Stomach smooth muscle (tissue), 2 donors: ENCODE data around the gene BPIFB2.

ENCODE experiments used
- H3K27ac ChIP-seq: one replicate; pipeline ENCODE4 v1.7.0; 2013; ENCODE audit warnings: mild to moderate bottlenecking, low read length, inconsistent platforms
- H3K27me3 ChIP-seq, 2 donors: one replicate each; pipeline ENCODE4 v1.7.0; 2013; ENCODE audit warnings: low read length in 2 of 2; ENCODE audit not compliant: insufficient read depth in 2 of 2, control insufficient read depth in 1 of 2
- H3K36me3 ChIP-seq, 2 donors: one replicate each; pipeline ENCODE4 v1.7.0; 2013; ENCODE audit warnings: low read length in 2 of 2; ENCODE audit not compliant: control insufficient read depth in 2 of 2, insufficient read depth in 2 of 2
- H3K4me1 ChIP-seq: one replicate; pipeline ENCODE4 v1.7.0; 2013; ENCODE audit warnings: low read length; ENCODE audit not compliant: control insufficient read depth, insufficient read depth
- H3K4me3 ChIP-seq, 2 donors: one replicate each; pipeline ENCODE4 v1.7.0; 2013; ENCODE audit warnings: low read length in 2 of 2
- H3K9ac ChIP-seq, 2 donors: one replicate each; pipeline ENCODE4 v1.7.0; 2013; ENCODE audit warnings: low read length in 2 of 2, mild to moderate bottlenecking in 1 of 2
- H3K9me3 ChIP-seq, 2 donors: one replicate each; pipeline ENCODE4 v1.7.0; 2013; ENCODE audit warnings: low read length in 2 of 2; ENCODE audit not compliant: control insufficient read depth in 2 of 2
- donor health status: healthy.
- donor health status: Pancreatic carcinoma.

Gene BPIFB2

DNA sequence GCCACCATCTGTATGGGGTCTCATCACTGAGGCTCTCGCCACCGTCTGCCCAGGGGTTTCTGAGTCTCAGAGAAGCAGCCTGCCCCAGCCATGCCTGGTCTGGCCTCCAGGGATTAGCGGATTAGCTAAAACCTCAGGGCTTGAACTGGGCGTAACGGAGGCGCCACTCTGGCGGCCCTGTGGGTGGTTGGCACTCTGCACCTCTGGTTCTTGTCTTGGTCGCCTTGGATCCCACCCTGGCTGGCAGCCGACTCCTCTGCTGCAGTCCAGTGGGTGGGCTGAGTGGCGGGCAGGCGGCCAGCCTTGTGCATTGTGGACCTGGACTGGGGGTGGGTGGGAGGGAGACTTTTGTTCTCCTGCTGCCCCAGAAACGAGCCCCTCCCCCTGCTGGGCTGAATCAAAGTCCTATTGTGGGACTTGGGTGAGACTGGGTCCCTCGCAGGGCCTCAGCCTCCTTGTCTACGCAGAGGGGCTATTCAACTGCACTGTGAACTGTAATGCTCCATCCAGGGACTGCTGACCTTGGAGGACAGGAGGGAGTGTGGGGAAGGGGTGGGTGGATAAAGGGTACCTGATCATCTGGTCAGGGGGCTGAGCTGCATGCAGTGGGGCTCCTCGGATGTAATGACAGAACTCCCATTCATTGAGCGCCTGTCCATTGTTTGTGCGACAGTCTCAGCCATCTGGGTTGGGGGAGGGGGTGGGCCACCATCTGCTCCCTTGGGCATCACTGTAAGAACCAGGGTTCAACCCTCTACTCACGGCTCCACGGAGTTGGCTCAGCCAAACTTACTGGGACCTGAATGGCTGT lies 27.2 kb upstream of the BPIFB2 start:
- peaks cover 0 to 2% of the 10 kb centered on the region in 2 donors for H3K27me3 ChIP-seq
- H3K9me3 ChIP-seq: no peaks in the 10 kb centered on the region
- H3K4me1 ChIP-seq: no peaks in the 10 kb centered on the region
- H3K36me3 ChIP-seq: no peaks in the 10 kb centered on the region
- no peak overlapping the region for H3K27ac ChIP-seq
- H3K4me3 ChIP-seq: no peak overlapping the region
- H3K9ac ChIP-seq: no peak overlapping the region

- no peaks in the 10 kb centered on the region for H3K9me3 ChIP-seq
- H3K4me3 ChIP-seq: no peak overlapping the region
- H3K4me1 ChIP-seq: no peaks in the 10 kb centered on the region
- H3K27me3 ChIP-seq: peaks cover 0 to 2% of the 10 kb centered on the region in 2 donors
- no peaks in the 10 kb centered on the region for H3K36me3 ChIP-seq
- H3K27ac ChIP-seq: no peak overlapping the region
- no peak overlapping the region for H3K9ac ChIP-seq
Measured at GRCh38 chr20:32980990-32981389, 26.5 kb upstream of the BPIFB2 start.

- Histone ChIP-seq H3K27me3 (peaks cover 0 to 2% of the 10 kb centered on the region in 2 donors), H3K9me3 (no peaks in the 10 kb centered on the region), H3K27ac (no peak overlapping the region), H3K4me1 (no peaks in the 10 kb centered on the region), H3K4me3 (no peak overlapping the region), H3K9ac (no peak overlapping the region), H3K36me3 (no peaks in the 10 kb centered on the region)
Measured at GRCh38 chr20:32982617-32983458, 24.7 kb upstream of the BPIFB2 start.

DNA sequence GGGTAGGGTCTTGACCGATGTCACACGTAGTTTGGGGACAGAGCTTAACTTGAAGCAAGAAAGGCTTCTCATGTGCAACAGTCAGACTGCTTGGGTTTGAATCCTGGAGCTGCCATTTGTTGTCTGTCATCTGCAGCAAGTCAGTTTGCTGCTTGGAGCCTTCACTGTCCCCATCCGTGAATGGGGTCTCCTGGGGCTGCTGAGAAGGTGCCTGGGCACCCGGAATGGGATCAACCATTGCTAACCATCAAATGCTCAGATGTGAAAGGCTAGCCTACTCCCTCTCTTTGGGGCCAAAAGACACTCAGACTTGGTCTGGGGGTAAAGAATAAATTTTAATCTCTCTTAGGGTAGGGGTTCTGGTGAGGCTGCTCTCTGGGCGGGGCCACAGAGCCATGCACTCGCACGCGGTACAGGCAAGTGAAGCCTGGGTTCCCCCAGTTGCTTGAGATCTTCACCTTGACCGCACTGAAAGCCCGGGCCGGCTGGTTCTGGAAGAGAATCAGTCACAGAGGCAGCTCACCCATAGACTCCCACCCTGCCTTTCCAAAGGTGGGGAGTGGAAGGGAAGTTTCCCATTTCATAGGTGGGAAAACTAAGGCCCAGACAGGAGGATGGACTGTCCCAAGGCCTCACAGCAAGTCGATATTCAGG lies 23.9 kb upstream of the BPIFB2 start:
- H3K4me3 ChIP-seq: no peak overlapping the region
- H3K9me3 ChIP-seq: no peaks in the 10 kb centered on the region
- no peak overlapping the region for H3K9ac ChIP-seq
- peaks cover 0 to 2% of the 10 kb centered on the region in 2 donors for H3K27me3 ChIP-seq
- H3K4me1 ChIP-seq: no peaks in the 10 kb centered on the region
- no peaks in the 10 kb centered on the region for H3K36me3 ChIP-seq
- H3K27ac ChIP-seq: no peak overlapping the region

GRCh38 chr20:32984196-32984595 lies 23.3 kb upstream of the BPIFB2 start:
- H3K9ac ChIP-seq: no peak overlapping the region
- H3K27ac ChIP-seq: no peak overlapping the region
- H3K4me3 ChIP-seq: no peak overlapping the region
- no peaks in the 10 kb centered on the region for H3K9me3 ChIP-seq
- H3K27me3 ChIP-seq: peaks cover 0 to 2% of the 10 kb centered on the region in 2 donors
- no peaks in the 10 kb centered on the region for H3K36me3 ChIP-seq
- H3K4me1 ChIP-seq: no peaks in the 10 kb centered on the region

DNA sequence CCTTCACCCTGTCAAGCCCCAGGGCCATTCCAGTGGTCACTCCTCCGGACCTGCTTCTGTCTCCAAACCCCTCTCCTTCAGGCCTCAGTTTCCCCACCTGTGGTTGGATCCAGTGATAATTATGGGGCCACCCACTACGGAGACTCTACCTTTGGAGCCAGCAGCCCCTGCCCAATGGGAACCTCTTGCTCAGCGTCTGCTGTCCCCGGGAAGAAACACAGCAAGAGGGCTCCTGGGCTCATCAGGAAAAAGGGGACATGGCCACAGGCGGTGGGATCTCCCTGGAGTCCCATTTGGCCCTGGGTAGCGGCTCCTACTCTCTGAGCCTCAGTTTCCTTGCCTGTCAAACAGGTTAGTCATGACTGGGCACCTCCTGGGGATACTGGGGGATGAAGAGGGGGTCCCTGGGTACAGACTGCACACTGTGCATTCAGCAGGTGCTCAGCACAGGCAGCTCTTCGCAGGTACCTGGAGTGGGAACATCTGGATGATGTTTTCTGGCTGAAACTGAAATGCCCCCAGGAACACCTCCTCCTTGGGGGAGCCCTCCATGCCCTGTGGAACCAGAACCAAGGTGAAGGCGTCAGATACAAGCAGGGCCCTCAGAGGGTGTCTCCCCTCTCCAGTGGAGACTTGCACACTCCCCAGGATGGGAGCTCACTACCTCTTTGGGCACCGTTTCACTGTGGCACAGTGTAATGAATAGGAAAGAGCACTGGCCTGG lies 22.7 kb upstream of the BPIFB2 start:
- H3K27ac ChIP-seq: no peak overlapping the region
- no peak overlapping the region for H3K9ac ChIP-seq
- peaks cover 0 to 4% of the 10 kb centered on the region in 2 donors for H3K27me3 ChIP-seq
- H3K36me3 ChIP-seq: no peaks in the 10 kb centered on the region
- no peak overlapping the region for H3K4me3 ChIP-seq
- no peaks in the 10 kb centered on the region for H3K4me1 ChIP-seq
- no peaks in the 10 kb centered on the region for H3K9me3 ChIP-seq

DNA sequence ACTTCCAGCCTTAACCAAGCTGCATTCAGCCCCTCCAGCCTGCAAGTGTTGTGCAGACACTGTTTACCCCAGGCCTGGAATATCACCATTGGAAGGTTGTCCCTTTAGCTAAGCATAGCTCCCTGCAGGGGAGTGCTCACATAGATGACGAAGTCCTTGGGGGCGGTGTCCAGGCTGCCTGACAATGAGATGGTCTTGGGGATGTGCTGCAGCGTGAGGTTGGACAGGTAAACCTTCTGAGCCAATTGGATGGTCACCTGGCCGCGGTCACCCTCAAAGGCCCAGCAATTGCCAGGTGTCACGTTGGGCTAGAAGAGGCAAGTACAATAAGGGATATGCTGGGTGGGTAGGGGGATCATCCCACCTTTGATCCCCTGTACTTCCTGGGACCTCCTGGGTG lies 21.9 kb upstream of the BPIFB2 start:
- H3K9me3 ChIP-seq: no peaks in the 10 kb centered on the region
- H3K27ac ChIP-seq: no peak overlapping the region
- H3K4me1 ChIP-seq: no peaks in the 10 kb centered on the region
- H3K9ac ChIP-seq: no peak overlapping the region
- H3K36me3 ChIP-seq: no peaks in the 10 kb centered on the region
- H3K27me3 ChIP-seq: peaks cover 0 to 2% of the 10 kb centered on the region in 2 donors
- no peak overlapping the region for H3K4me3 ChIP-seq

GRCh38 chr20:32986331-32986966 lies 21.1 kb upstream of the BPIFB2 start:
- Histone ChIP-seq H3K9me3 (no peaks in the 10 kb centered on the region), H3K9ac (no peak overlapping the region), H3K36me3 (no peaks in the 10 kb centered on the region), H3K4me3 (no peak overlapping the region), H3K27me3 (peaks cover 0 to 2% of the 10 kb centered on the region in 2 donors), H3K27ac (no peak overlapping the region), H3K4me1 (no peaks in the 10 kb centered on the region)

DNA sequence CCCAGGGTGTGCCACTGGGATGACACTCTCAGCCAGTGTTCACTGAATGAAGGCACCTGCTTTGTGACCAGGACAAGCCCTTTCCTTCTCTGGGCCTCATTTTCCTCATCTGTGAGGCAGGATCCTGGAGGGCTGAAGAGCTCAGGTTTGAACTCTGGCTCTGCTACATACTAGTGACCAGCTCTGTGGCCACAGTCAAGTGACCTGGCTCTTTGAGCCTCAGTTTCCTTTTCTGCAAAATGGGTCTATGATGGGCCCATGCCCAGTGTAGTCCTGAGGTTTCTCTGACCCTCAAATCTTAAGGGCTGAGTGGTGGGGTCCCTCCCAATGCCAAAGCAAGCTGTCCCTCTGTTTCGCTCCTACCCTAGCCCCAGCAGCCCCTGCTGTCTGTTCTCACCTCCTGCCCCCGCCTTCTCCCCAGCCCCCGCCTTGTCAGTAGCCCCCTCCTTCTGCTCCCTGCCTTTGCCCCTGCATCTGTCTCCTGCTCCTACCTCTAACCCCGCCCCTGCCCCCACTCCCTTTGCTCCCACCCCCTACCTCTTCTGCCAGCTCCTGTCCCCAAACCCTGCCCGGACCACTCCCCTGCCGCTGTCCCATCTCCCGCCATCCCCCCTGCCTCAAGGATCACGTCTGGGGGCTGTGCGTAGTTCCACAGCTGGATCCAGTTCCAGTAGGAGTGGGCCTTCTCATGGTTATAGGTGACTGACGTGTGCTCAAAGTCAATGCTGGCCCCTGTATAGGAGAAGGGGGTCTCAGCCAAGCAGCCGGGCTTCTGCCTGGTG lies 20.3 kb upstream of the BPIFB2 start:
- Histone ChIP-seq H3K27me3 (peaks cover 0 to 2% of the 10 kb centered on the region in 2 donors), H3K36me3 (no peaks in the 10 kb centered on the region), H3K9ac (no peak overlapping the region), H3K27ac (no peak overlapping the region), H3K4me1 (no peaks in the 10 kb centered on the region), H3K4me3 (no peak overlapping the region), H3K9me3 (no peaks in the 10 kb centered on the region)
